ENCODE data around the gene ZNF93. TPM values are rescaled to one million over a fixed set of nuclear protein-coding genes. Genes with fewer than 3 reads are reported as not detected.

ZNF93 gene
- total RNA-seq, 2 experiments from 2014 or later: 4.4 to 5.4 TPM

DNA sequence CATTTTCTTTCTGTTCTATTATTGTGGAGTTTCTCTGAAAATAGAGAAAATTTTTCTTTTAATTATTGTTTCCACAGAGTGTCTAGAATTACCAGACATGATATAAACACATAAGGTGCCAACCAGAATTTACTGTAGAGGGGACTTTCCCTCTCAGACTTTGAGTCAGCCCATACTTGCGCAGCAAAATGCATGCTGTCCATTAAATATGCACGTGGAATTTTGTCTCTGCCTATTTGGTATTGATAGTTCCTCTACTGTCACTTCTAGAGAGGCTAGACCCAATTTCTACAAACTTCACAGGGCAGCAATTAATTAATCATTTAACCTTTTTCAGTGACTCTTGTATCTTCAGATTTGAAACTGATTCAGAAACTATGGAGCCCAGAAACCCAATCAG lies 8.9 kb downstream of the ZNF93 start:
- no peak for ATAC-seq (ENCODE audit: poor library complexity)
- ChIA-PET POLR2A (no interaction called here), CTCF (no interaction called here)
- no peaks in the 10 kb centered on the region for H3K9me3 ChIP-seq (ENCODE audit: control insufficient read depth in 1 of 2, insufficient read depth in 1 of 2, low read length in 2 of 2)
- no peaks in the 10 kb centered on the region for H3K36me3 ChIP-seq (ENCODE audit: insufficient read depth, low read length)
- no peak overlapping the region for H3K27ac ChIP-seq (ENCODE audit: low read depth in 1 of 2, low read length in 2 of 2)
- H3K36me3 Mint-ChIP-seq (ENCODE audit: low read depth): peaks cover 28% of the 10 kb centered on the region
- H3K4me3 ChIP-seq (ENCODE audit: low read length): no peak overlapping the region
- TF ChIP-seq, protein P1, sequence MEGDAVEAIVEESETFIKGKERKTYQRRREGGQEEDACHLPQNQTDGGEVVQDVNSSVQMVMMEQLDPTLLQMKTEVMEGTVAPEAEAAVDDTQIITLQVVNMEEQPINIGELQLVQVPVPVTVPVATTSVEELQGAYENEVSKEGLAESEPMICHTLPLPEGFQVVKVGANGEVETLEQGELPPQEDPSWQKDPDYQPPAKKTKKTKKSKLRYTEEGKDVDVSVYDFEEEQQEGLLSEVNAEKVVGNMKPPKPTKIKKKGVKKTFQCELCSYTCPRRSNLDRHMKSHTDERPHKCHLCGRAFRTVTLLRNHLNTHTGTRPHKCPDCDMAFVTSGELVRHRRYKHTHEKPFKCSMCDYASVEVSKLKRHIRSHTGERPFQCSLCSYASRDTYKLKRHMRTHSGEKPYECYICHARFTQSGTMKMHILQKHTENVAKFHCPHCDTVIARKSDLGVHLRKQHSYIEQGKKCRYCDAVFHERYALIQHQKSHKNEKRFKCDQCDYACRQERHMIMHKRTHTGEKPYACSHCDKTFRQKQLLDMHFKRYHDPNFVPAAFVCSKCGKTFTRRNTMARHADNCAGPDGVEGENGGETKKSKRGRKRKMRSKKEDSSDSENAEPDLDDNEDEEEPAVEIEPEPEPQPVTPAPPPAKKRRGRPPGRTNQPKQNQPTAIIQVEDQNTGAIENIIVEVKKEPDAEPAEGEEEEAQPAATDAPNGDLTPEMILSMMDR (IDR thresholded peaks at IDR 0.05): no peak
- intact Hi-C loops (cut with DNase I, micrococcal nuclease): loop anchor here in 1 of 2 experiments (5.0 kb wide), 1 partner anchor 38 kb away; no protein-coding TSS in a partner anchor
- H3K27me3 ChIP-seq (ENCODE audit: control insufficient read depth in 1 of 2, insufficient read depth in 2 of 2, low read length in 2 of 2): no peaks in the 10 kb centered on the region
- H3K9me3 Mint-ChIP-seq: no peaks in the 10 kb centered on the region
- no peak overlapping the region for H3K27ac Mint-ChIP-seq
- no peak for DNase-seq
- H3K27me3 Mint-ChIP-seq: no peaks in the 10 kb centered on the region
- peaks cover 30% of the 10 kb centered on the region for H3K4me1 Mint-ChIP-seq (ENCODE audit: low read depth)
- H3K4me3 Mint-ChIP-seq: no peak overlapping the region
- H3K4me1 ChIP-seq (ENCODE audit: insufficient read depth, low read length): no peaks in the 10 kb centered on the region

DNA sequence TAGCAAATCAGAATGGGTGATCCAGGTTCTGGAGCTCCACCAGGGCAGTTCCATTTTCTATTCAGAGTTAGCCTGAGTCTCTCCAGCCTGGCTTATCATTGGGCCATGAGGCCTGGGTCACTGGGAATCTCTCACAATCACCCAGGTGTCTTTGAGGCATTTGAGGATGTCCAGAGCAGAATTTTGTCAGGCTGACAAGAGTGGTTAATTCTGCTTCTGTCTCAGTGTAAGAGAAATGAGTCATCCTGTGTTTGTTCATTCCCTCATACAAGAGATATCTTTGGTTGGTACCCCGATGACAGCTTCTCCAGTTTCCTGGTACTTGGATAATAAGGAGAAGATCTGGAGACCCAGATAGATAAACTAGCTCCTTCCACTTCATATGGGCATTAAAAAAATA lies 10.4 kb downstream of the ZNF93 start:
- Histone ChIP-seq H3K27me3 (ENCODE audit: control insufficient read depth in 1 of 2, insufficient read depth in 2 of 2, low read length in 2 of 2) (no peaks in the 10 kb centered on the region), H3K4me3 (ENCODE audit: low read length) (no peak overlapping the region), H3K36me3 (ENCODE audit: insufficient read depth, low read length) (no peaks in the 10 kb centered on the region), H3K9me3 (ENCODE audit: control insufficient read depth in 1 of 2, insufficient read depth in 1 of 2, low read length in 2 of 2) (peaks cover 0 to 6% of the 10 kb centered on the region in 2 experiments), H3K4me1 (ENCODE audit: insufficient read depth, low read length) (no peaks in the 10 kb centered on the region), H3K27ac (ENCODE audit: low read depth in 1 of 2, low read length in 2 of 2) (no peak overlapping the region)
- ATAC-seq (ENCODE audit: poor library complexity) (no peak), DNase-seq (no peak)
- Mint-ChIP-seq H3K4me3 (no peak overlapping the region), H3K27me3 (no peaks in the 10 kb centered on the region), H3K27ac (no peak overlapping the region), H3K4me1 (ENCODE audit: low read depth) (peaks cover 17% of the 10 kb centered on the region), H3K36me3 (ENCODE audit: low read depth) (peaks cover 24% of the 10 kb centered on the region), H3K9me3 (no peaks in the 10 kb centered on the region)
- ChIA-PET POLR2A (no interaction called here), CTCF (no interaction called here)
- intact Hi-C loops (cut with DNase I, micrococcal nuclease): no loop called here
- TF ChIP-seq, protein P1 (IDR thresholded peaks at IDR 0.05): no peak

- Histone ChIP-seq H3K9me3 (ENCODE audit: control insufficient read depth in 1 of 2, insufficient read depth in 1 of 2, low read length in 2 of 2) (peaks cover 0 to 8% of the 10 kb centered on the region in 2 experiments), H3K36me3 (ENCODE audit: insufficient read depth, low read length) (no peaks in the 10 kb centered on the region), H3K27ac (ENCODE audit: low read depth in 1 of 2, low read length in 2 of 2) (no peak overlapping the region), H3K4me1 (ENCODE audit: insufficient read depth, low read length) (no peaks in the 10 kb centered on the region), H3K4me3 (ENCODE audit: low read length) (no peak overlapping the region), H3K27me3 (ENCODE audit: control insufficient read depth in 1 of 2, insufficient read depth in 2 of 2, low read length in 2 of 2) (no peaks in the 10 kb centered on the region)
- ChIA-PET POLR2A (no interaction called here), CTCF (interaction anchor here (0.6 kb wide), 1 partner anchor 113 kb away, joined by 3 read pairs; no protein-coding TSS in a partner anchor)
- H3K27me3 Mint-ChIP-seq: no peaks in the 10 kb centered on the region
- no peak overlapping the region for H3K4me3 Mint-ChIP-seq
- H3K9me3 Mint-ChIP-seq: no peaks in the 10 kb centered on the region
- peaks cover 37% of the 10 kb centered on the region for H3K36me3 Mint-ChIP-seq (ENCODE audit: low read depth)
- H3K4me1 Mint-ChIP-seq (ENCODE audit: low read depth): peaks cover 12% of the 10 kb centered on the region
- ATAC-seq (ENCODE audit: poor library complexity) (no peak), DNase-seq (no peak)
- no peak overlapping the region for H3K27ac Mint-ChIP-seq
- intact Hi-C loops (cut with DNase I, micrococcal nuclease): no loop called here
- TF ChIP-seq, protein P1 (IDR thresholded peaks at IDR 0.05): no peak
Observed at GRCh38 chr19:19914596-19914995, 13.8 kb downstream of the ZNF93 start.
